HG03432 (cell line): ENCODE results near the gene PAAF1.
A peak's percentile ranks its signal among the peaks of the same experiment; 100 is the strongest.

ENCODE experiments used
- ATAC-seq: cut with Tn5 transposase; IDR thresholded peaks from one replicate; pipeline ENCODE4 v1.9.1; 2021; ENCODE audit warnings: mild to moderate bottlenecking, moderate library complexity; ENCODE audit not compliant: unreplicated experiment

PAAF1 gene

GRCh38 chr11:73971175-73971719 lies 94.4 kb downstream of the PAAF1 start:
- no peak for ATAC-seq

GRCh38 chr11:73972187-73972586 lies 95.4 kb downstream of the PAAF1 start:
- ATAC-seq: no peak

GRCh38 chr11:73972620-73973449 lies 96.0 kb downstream of the PAAF1 start:
- no peak for ATAC-seq

- ATAC-seq: no peak
These were observed 98.0 kb downstream of the PAAF1 start for GRCh38 chr11:73974604-73975478.

- no peak for ATAC-seq
These were observed 98.6 kb downstream of the PAAF1 start for GRCh38 chr11:73975479-73975757.

- no peak for ATAC-seq
These were observed 99.8 kb downstream of the PAAF1 start for GRCh38 chr11:73976451-73977151.

- ATAC-seq: no peak
These were observed 101.2 kb downstream of the PAAF1 start for GRCh38 chr11:73977856-73978519.

GRCh38 chr11:73978576-73979086 lies 101.8 kb downstream of the PAAF1 start:
- ATAC-seq: no peak

- ATAC-seq: peak; percentile 47
These were observed 103.5 kb downstream of the PAAF1 start for GRCh38 chr11:73980001-73980961.
